HTR-8/SVneo (cell line): ENCODE measurements around the gene HSD17B14.
"Not testable (repeated sequence)": the region's sequence is repeated elsewhere in the genome, so short reads cannot be mapped to it uniquely, and the experiment has no call there.

ENCODE experiments used
- DNase-seq: peaks from one replicate; pipeline ENCODE4 v3.0.0; 2011; ENCODE audit warnings: low spot score, mixed read lengths; ENCODE audit not compliant: insufficient read length
- FAIRE-seq: peaks from 2 replicates; lab custom pipeline; 2011; peaks lifted over from hg19 to GRCh38; lab: Jason Lieb, UNC

HSD17B14 gene

GRCh38 chr19:48770734-48771472 is 65.4 kb downstream of the HSD17B14 start:
- no peak for DNase-seq
- no peak for FAIRE-seq

DNA sequence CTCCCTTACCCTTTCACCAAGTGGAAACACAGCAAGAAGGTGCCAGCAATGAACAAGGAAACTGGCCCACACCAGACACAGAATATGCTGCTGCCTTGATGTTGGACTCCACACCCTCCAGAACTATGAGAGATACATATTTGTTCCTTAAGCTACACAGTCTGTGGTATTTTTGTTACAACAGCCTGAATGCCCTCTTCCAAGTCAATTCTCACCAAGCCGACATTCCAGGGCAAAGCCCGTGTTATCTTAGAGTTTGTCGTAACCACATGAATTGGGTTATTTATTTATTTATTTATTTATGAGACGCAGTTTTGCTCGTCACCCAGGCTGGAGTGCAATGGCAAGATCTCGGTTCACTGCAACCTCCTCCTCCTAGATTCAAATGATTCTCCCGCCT is 66.0 kb downstream of the HSD17B14 start:
- FAIRE-seq (no peak), DNase-seq (no peak)

- DNase-seq (no peak), FAIRE-seq (no peak)
These were observed 67.1 kb downstream of the HSD17B14 start for GRCh38 chr19:48768994-48769713.

- not testable (repeated sequence) for FAIRE-seq
These were observed 68.0 kb downstream of the HSD17B14 start for GRCh38 chr19:48768171-48768753.

GRCh38 chr19:48765816-48766215 is 70.5 kb downstream of the HSD17B14 start:
- not testable (repeated sequence) for FAIRE-seq, DNase-seq

More at GRCh38 chr19:48768171-48768753, 68.0 kb downstream of the HSD17B14 start:
- not testable (repeated sequence) for DNase-seq
